ENCODE results near the gene CFHR5.

CFHR5 gene

DNA sequence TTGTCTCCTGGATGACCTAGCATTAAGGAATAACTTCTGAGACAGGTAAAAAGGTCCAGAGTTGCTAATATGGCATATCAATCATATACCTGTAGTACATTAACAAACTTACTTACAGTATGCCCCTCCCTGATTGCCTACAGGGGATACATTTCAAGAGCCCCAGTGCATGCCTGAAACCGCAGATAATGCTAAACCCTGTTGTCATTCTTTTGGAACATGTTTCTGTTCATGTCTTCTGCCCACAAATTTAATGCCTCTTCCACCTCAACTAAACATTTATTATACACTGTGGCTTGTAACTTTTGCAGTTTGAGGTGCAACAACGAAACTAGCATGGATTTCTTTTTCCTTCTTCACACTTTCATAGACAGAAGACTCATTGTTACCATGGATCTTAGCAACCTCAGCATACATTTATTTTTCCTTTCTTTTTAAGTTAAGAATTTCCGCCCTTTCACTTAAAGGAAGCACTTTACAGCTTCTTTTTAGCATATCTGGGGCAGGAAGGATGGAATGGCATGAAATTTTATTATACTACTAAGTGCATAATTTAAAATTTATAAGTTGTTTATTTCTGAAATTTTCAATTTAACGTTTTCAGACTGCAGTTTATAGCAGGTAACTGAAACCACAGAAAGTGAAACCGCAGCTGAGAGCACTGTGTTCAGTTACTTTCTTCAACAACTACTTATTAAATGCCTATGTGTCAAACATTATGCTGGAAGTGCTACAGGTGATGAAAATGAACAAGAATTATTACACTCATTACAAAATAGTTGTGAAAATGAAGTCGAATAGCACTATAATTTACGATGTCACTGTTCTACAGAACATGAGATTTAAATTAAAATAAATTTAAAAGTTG lies 64.4 kb downstream of the CFHR5 start:
- TF ChIP-seq POLR2A (IDR thresholded peaks at IDR 0.05; ENCODE audit: low read depth, low read length), result no peak
- peak; percentile 33 for FAIRE-seq
- no peak for DNase-seq (ENCODE audit: insufficient read length, low spot score)

GRCh38 chr1:197042676-197043341 lies 65.5 kb downstream of the CFHR5 start:
- no peak for FAIRE-seq
- TF ChIP-seq POLR2A (IDR thresholded peaks at IDR 0.05; ENCODE audit: low read depth, low read length), result no peak
- DNase-seq (ENCODE audit: insufficient read length, low spot score), result no peak

GRCh38 chr1:197049100-197049499 lies 71.7 kb downstream of the CFHR5 start:
- FAIRE-seq (no peak), DNase-seq (ENCODE audit: insufficient read length, low spot score) (no peak)
- TF ChIP-seq POLR2A (IDR thresholded peaks at IDR 0.05; ENCODE audit: low read depth, low read length), result no peak
